IMR-90 (cell line): ENCODE measurements around the gene LCAT. TPM values are rescaled to one million over a fixed set of nuclear protein-coding genes. Genes with fewer than 3 reads are reported as not detected.

Source experiments
- ATAC-seq: fragments of 200-7000 bp; cut with Tn5 transposase; 2 replicates; pipeline ENCODE4 v1.9.1; 2020; ENCODE audit warnings: low read depth, mild to moderate bottlenecking, moderate library complexity
- BruUV-seq: library from RNA; stranded (reverse); fragments of 400-500 nt; replicated peaks from 2 replicates; lab custom pipeline; 2021; lab: Mats Ljungman, UMichigan
- CTCF ChIA-PET: fragments of 300-600 bp; formaldehyde crosslinking; extraction: SDS; loops from one replicate; lab custom pipeline; 2021; ENCODE audit warnings: antibody characterized with exemption; lab: Yijun Ruan, JAX
- POLR2A ChIA-PET: fragments of 300-600 bp; sonication (Branson Sonifier 250); formaldehyde crosslinking; loops from one replicate; lab custom pipeline; 2022; ENCODE audit warnings: antibody characterized with exemption; ENCODE audit not compliant: unreplicated experiment; lab: Charles Lee
- DNase-seq: peaks from one replicate; pipeline ENCODE4 v3.0.0; 2013
- H2AFZ ChIP-seq: replicated peaks from 2 replicates; pipeline ENCODE3; 2013; ENCODE audit warnings: low read length, mild to moderate bottlenecking; ENCODE audit not compliant: poor library complexity
- H2AK5ac ChIP-seq: 2 replicates; pipeline ENCODE4 v1.6.1; 2013; ENCODE audit warnings: low read depth, low read length, inconsistent platforms
- H2AK9ac ChIP-seq: replicated peaks from 2 replicates; pipeline ENCODE3; 2013; ENCODE audit warnings: mild to moderate bottlenecking, low read depth, low read length, moderate library complexity; ENCODE audit not compliant: poor library complexity
- H2BK120ac ChIP-seq: 2 replicates; pipeline ENCODE4 v1.6.1; 2013; ENCODE audit warnings: low read depth, low read length, inconsistent platforms
- H2BK15ac ChIP-seq: 3 replicates; pipeline ENCODE4 v1.6.1; 2013; ENCODE audit warnings: low read depth, low read length, inconsistent platforms
- H2BK20ac ChIP-seq: 2 replicates; pipeline ENCODE4 v1.6.1; 2013; ENCODE audit warnings: low read depth, mild to moderate bottlenecking, inconsistent platforms, low read length, moderate library complexity
- H2BK5ac ChIP-seq: 2 replicates; pipeline ENCODE4 v1.6.1; 2013; ENCODE audit warnings: mild to moderate bottlenecking, low read depth, low read length, inconsistent platforms; ENCODE audit not compliant: poor library complexity, severe bottlenecking
- H3K14ac ChIP-seq: replicated peaks from 2 replicates; pipeline ENCODE4 v1.6.1; 2013; ENCODE audit warnings: low read depth, low read length, inconsistent platforms
- H3K18ac ChIP-seq: 2 replicates; pipeline ENCODE4 v1.6.1; 2013; ENCODE audit warnings: low read depth, low read length, control low read depth
- H3K23ac ChIP-seq: 2 replicates; pipeline ENCODE4 v1.6.1; 2013; ENCODE audit warnings: low read depth, low read length, inconsistent platforms
- H3K27ac ChIP-seq: 2 replicates; pipeline ENCODE4 v1.5.1; 2013; ENCODE audit warnings: mild to moderate bottlenecking, control low read depth, low read length; ENCODE audit not compliant: insufficient read depth
- H3K27me3 ChIP-seq: 2 replicates; pipeline ENCODE4 v1.6.1; 2013; ENCODE audit warnings: low read length; ENCODE audit not compliant: control insufficient read depth, insufficient read depth
- H3K36me3 ChIP-seq: 2 replicates; pipeline ENCODE4 v1.6.1; 2013; ENCODE audit warnings: low read length, mixed read lengths; ENCODE audit not compliant: control insufficient read depth, insufficient read depth
- H3K4ac ChIP-seq: 2 replicates; pipeline ENCODE4 v1.6.1; 2013; ENCODE audit warnings: low read depth, low read length, inconsistent platforms
- H3K4me1 ChIP-seq: 2 replicates; pipeline ENCODE4 v1.6.1; 2013; ENCODE audit warnings: low read length, mixed read lengths; ENCODE audit not compliant: control insufficient read depth, insufficient read depth
- H3K4me2 ChIP-seq: 2 replicates; pipeline ENCODE4 v1.6.1; 2013; ENCODE audit warnings: low read depth, mild to moderate bottlenecking, control low read depth, low read length, moderate library complexity
- H3K4me3 ChIP-seq: 2 replicates; pipeline ENCODE4 v1.5.1; 2013; ENCODE audit warnings: low read depth, mild to moderate bottlenecking, control low read depth, low read length, moderate library complexity; ENCODE audit not compliant: insufficient read depth
- H3K56ac ChIP-seq: 2 replicates; pipeline ENCODE4 v1.6.1; 2013; ENCODE audit warnings: low read length, inconsistent platforms; ENCODE audit not compliant: insufficient read depth; ENCODE audit errors: extremely low read depth
- H3K79me1 ChIP-seq, 2 experiments: 2 replicates each; pipeline ENCODE4 v1.6.1; 2013; ENCODE audit warnings: low read length in 2 of 2, inconsistent platforms in 1 of 2, low read depth in 1 of 2
- H3K9ac ChIP-seq: 2 replicates; pipeline ENCODE4 v1.6.1; 2013; ENCODE audit warnings: low read depth, low read length, control low read depth
- H3K9me1 ChIP-seq: 2 replicates; pipeline ENCODE4 v1.6.1; 2013; ENCODE audit warnings: low read length, inconsistent platforms; ENCODE audit not compliant: insufficient read depth
- H3K9me3 ChIP-seq: 2 replicates; pipeline ENCODE4 v1.6.1; 2013; ENCODE audit warnings: low read length; ENCODE audit not compliant: control insufficient read depth, insufficient read depth
- H4K20me1 ChIP-seq: 2 replicates; pipeline ENCODE4 v1.6.1; 2013; ENCODE audit warnings: low read length, inconsistent platforms; ENCODE audit not compliant: insufficient read depth
- H4K5ac ChIP-seq: 2 replicates; pipeline ENCODE4 v1.6.1; 2013; ENCODE audit warnings: mild to moderate bottlenecking, low read depth, low read length, control low read depth
- H4K8ac ChIP-seq, 2 experiments: 2 replicates each; pipeline ENCODE4 v1.6.1; 2013; ENCODE audit warnings: low read depth in 2 of 2, low read length in 2 of 2, control low read depth in 1 of 2, inconsistent platforms in 1 of 2
- H4K91ac ChIP-seq: 2 replicates; pipeline ENCODE4 v1.6.1; 2013; ENCODE audit warnings: low read depth, low read length, inconsistent platforms; ENCODE audit not compliant: insufficient read depth
- BHLHE40 ChIP-seq: fragments of 150-350 bp; IDR thresholded peaks from 2 replicates; pipeline ENCODE4 v1.6.1; 2016; ENCODE audit warnings: mild to moderate bottlenecking, low read depth, low read length
- CEBPB ChIP-seq: IDR thresholded peaks from 2 replicates; pipeline ENCODE4 v1.6.1; 2012; ENCODE audit warnings: low read depth, low read length, improper control_type of control experiment
- CHD1 ChIP-seq: IDR thresholded peaks from 2 replicates; pipeline ENCODE4 v1.6.1; 2012; ENCODE audit warnings: low read depth, low read length, improper control_type of control experiment
- MAFK ChIP-seq: IDR thresholded peaks from 2 replicates; pipeline ENCODE4 v1.6.1; 2012; ENCODE audit warnings: low read depth, low read length, improper control_type of control experiment
- MAZ ChIP-seq: IDR thresholded peaks from 2 replicates; pipeline ENCODE4 v1.6.1; 2012; ENCODE audit warnings: low read depth, mild to moderate bottlenecking, low read length, improper control_type of control experiment, moderate library complexity, borderline replicate concordance
- MXI1 ChIP-seq: IDR thresholded peaks from 2 replicates; pipeline ENCODE4 v1.6.1; 2012; ENCODE audit warnings: low read depth, mild to moderate bottlenecking, low read length, moderate library complexity, borderline replicate concordance
- NFE2L2 ChIP-seq: fragments of 150-350 bp; IDR thresholded peaks from 2 replicates; pipeline ENCODE4 v1.6.1; 2016; ENCODE audit warnings: low read depth, mild to moderate bottlenecking, low read length
- POLR2A ChIP-seq: IDR thresholded peaks from 2 replicates; pipeline ENCODE4 v1.6.1; 2012; ENCODE audit warnings: mild to moderate bottlenecking, low read depth, low read length
- SMC3 ChIP-seq: fragments of 150-350 bp; IDR thresholded peaks from 2 replicates; pipeline ENCODE4 v1.6.1; 2016; ENCODE audit warnings: low read depth, mild to moderate bottlenecking, antibody characterized with exemption, low read length, moderate library complexity
- WGBS, 2 experiments: methylation state at CpG; one replicate each; pipeline versions ENCODE4 v1.1.5 to v1.1.7; 2013; ENCODE audit warnings: missing lambda C conversion rate in 2 of 2; ENCODE audit not compliant: insufficient read length in 1 of 2; ENCODE audit errors: extremely low coverage in 2 of 2; 5-methylcytosine and 5-hydroxymethylcytosine counted together
- dilution Hi-C: fragments of 300-500 bp; cut with HindIII; formaldehyde crosslinking; loops from one replicate; pipeline ENCODE4 v1.14.3; 2018; ENCODE audit warnings: low sequenced_read_pairs; ENCODE audit not compliant: unreplicated experiment
- in situ Hi-C: fragments of 300-500 bp; cut with MboI; formaldehyde crosslinking; loops from 3 replicates; pipeline ENCODE4 v1.14.3; 2019; ENCODE audit warnings: low sequenced_read_pairs, inconsistent platforms, mixed read lengths
- intact Hi-C: fragments of 100-400 bp; cut with micrococcal nuclease; formaldehyde crosslinking; loops from 2 replicates; pipeline ENCODE4 v1.10.0; 2022
- polyA plus RNA-seq, 3 experiments: library from polyadenylated mRNA; depleted of rRNA; stranded (reverse); fragments of >200 nt; gene quantifications; 2 replicates each; pipeline ENCODE4 v1.2.3, GENCODE V29; 2012; ENCODE audit warnings: low replicate concordance in 1 of 3
- total RNA-seq: library from RNA; depleted of rRNA; stranded (reverse); fragments of >200 nt; gene quantifications from 2 replicates; pipeline ENCODE4 v1.2.3, GENCODE V29; 2012
- TF ChIP-seq, protein P1 (sequence below): conservative IDR thresholded peaks from 2 replicates; pipeline ENCODE4 v1.5.1; 2012; ENCODE audit warnings: mild to moderate bottlenecking, low read depth, low read length, improper control_type of control experiment
- TF ChIP-seq, protein P2 (sequence below): fragments of 150-350 bp; IDR thresholded peaks from 2 replicates; pipeline ENCODE4 v1.6.1; 2016; ENCODE audit warnings: low read depth, mild to moderate bottlenecking, low read length, moderate library complexity, borderline replicate concordance

The LCAT gene
- total and polyA plus RNA-seq, 2 of the 4 experiments (the other 2 are of a cell fraction), result 1.4 to 18.8 TPM

DNA sequence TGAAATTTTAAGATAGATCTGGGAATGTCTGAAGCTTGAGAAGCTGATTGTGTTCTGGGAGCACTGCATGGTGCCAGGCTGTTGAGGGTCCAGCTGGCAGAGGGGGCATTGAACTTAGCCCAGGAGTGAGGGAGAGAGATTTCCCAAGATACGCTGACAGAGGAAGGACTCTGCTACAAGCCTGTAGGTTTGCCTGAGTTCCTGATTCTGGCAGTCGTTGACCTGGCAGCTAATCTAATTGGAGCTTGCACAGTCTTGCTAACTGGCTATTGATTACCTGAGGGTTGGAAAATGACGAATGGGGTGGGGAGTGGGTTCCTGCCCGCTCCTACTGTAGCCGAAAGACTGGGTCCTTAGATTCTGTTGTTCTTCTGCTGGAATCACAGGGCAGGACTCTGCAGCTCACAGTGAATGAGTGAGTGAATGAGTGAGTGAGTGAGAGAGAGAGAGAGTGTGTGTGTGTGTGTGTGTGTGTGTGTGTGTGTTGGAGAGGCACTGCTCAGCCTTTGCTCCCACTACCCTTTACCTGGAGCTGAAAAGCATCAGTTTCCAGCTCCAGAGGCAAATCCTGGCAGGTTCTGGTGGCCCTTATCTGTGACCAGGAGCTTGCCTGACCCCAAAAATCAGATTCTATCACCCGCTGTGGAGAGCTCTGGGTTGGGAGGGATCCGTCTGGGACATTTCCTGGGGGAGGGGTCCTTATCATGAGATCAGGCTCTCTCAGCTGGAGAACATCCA, 29.0 kb downstream of the LCAT start:
- no TSS peak for BruUV-seq
- POLR2A ChIA-PET, result no interaction called here
- H4K20me1 ChIP-seq, result peaks cover 48% of the 10 kb centered on the region

More for the DNA sequence above, 29.0 kb downstream of the LCAT start:
- Histone ChIP-seq H3K4me3 (no peak overlapping the region), H3K18ac (no peak overlapping the region), H3K27me3 (no peaks in the 10 kb centered on the region), H2BK15ac (no peak overlapping the region), H3K36me3 (peaks cover 20% of the 10 kb centered on the region), H3K4me1 (peaks cover 23% of the 10 kb centered on the region), H3K9me3 (no peaks in the 10 kb centered on the region), H4K8ac (no peak overlapping the region), H3K4ac (no peak overlapping the region), H3K9me1 (peaks cover 30% of the 10 kb centered on the region), H3K4me2 (no peak overlapping the region), H3K14ac (no peak overlapping the region), H2AK9ac (no peak overlapping the region), H4K91ac (no peak overlapping the region), H4K5ac (no peak overlapping the region), H3K23ac (no peak overlapping the region), H3K27ac (no peak overlapping the region), H3K56ac (no peak overlapping the region), H3K9ac (no peak overlapping the region), H2BK5ac (no peak overlapping the region), H2AFZ (no peak overlapping the region), H2BK120ac (no peak overlapping the region), H2BK20ac (no peak overlapping the region), H2AK5ac (no peak overlapping the region), H3K79me1 (peaks cover 16 to 58% of the 10 kb centered on the region in 2 experiments)
- intact Hi-C loops (no loop called here), in situ Hi-C loops (no loop called here), dilution Hi-C loops (no loop called here)
- DNase-seq, result no peak
- 94% methylated on average over 3 of the region's 7 CpGs; no CpG with 5 or more reads in 1 of the 2 experiments for WGBS, 2 experiments
- CTCF ChIA-PET, result no interaction called here
- TF ChIP-seq MXI1 (no peak), NFE2L2 (no peak), MAZ (no peak), MAFK (no peak), CHD1 (no peak), SMC3 (no peak), CEBPB (no peak), BHLHE40 (no peak), POLR2A (no peak)
- TF ChIP-seq, protein P1, sequence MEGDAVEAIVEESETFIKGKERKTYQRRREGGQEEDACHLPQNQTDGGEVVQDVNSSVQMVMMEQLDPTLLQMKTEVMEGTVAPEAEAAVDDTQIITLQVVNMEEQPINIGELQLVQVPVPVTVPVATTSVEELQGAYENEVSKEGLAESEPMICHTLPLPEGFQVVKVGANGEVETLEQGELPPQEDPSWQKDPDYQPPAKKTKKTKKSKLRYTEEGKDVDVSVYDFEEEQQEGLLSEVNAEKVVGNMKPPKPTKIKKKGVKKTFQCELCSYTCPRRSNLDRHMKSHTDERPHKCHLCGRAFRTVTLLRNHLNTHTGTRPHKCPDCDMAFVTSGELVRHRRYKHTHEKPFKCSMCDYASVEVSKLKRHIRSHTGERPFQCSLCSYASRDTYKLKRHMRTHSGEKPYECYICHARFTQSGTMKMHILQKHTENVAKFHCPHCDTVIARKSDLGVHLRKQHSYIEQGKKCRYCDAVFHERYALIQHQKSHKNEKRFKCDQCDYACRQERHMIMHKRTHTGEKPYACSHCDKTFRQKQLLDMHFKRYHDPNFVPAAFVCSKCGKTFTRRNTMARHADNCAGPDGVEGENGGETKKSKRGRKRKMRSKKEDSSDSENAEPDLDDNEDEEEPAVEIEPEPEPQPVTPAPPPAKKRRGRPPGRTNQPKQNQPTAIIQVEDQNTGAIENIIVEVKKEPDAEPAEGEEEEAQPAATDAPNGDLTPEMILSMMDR, result no peak
- TF ChIP-seq, protein P2, sequence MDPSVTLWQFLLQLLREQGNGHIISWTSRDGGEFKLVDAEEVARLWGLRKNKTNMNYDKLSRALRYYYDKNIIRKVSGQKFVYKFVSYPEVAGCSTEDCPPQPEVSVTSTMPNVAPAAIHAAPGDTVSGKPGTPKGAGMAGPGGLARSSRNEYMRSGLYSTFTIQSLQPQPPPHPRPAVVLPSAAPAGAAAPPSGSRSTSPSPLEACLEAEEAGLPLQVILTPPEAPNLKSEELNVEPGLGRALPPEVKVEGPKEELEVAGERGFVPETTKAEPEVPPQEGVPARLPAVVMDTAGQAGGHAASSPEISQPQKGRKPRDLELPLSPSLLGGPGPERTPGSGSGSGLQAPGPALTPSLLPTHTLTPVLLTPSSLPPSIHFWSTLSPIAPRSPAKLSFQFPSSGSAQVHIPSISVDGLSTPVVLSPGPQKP, result no peak
- no peak for ATAC-seq
